ENCODE results near the gene RPL36. TPM values are rescaled to one million over a fixed set of nuclear protein-coding genes. Genes with fewer than 3 reads are reported as not detected.

RPL36 gene
- total and polyA plus RNA-seq, 2 of the 8 experiments (the other 6 are each of a cell fraction or from before 2014, with no cell fraction given), result 951 to 1,075 TPM

- Histone ChIP-seq H2BK15ac (ENCODE audit: low read length) (no peak overlapping the region), H4K91ac (replicated peaks; ENCODE audit: insufficient read length, low read length) (no peak overlapping the region), H3K79me1 (ENCODE audit: low read depth, low read length) (peaks cover 9% of the 10 kb centered on the region), H3K14ac (ENCODE audit: insufficient read length) (no peak overlapping the region), H3K4me2 (ENCODE audit: insufficient read depth in 1 of 2, low read depth in 2 of 2, low read length in 2 of 2) (no peak overlapping the region), H4K5ac (ENCODE audit: insufficient read length, low read depth, low read length) (no peak overlapping the region), H3K27ac (ENCODE audit: low read depth, low read length) (no peak overlapping the region), H3K9ac (replicated peaks in 1 of 4; ENCODE audit: extremely low read depth in 1 of 4, low read depth in 3 of 4, low read length in 3 of 4) (no peak overlapping the region), H3K27me3 (replicated peaks in 1 of 4; ENCODE audit: control insufficient read depth in 3 of 4, extremely low read depth in 1 of 4, insufficient read depth in 3 of 4, low read length in 3 of 4) (no peaks in the 10 kb centered on the region), H3K79me2 (ENCODE audit: control insufficient read depth in 1 of 2, insufficient read depth in 2 of 2, low read length in 2 of 2) (peaks cover 3 to 88% of the 10 kb centered on the region in 2 experiments; a peak in 3 of 4 replicates), H3K23me2 (ENCODE audit: low read depth, low read length) (no peaks in the 10 kb centered on the region), H3K4me3 (ENCODE audit: extremely low read depth in 1 of 4, insufficient read depth in 2 of 4, low read depth in 3 of 4, low read length in 4 of 4) (no peak overlapping the region), H3K9me3 (ENCODE audit: insufficient read depth in 2 of 2, low read depth in 1 of 2, low read length in 1 of 2) (no peaks in the 10 kb centered on the region), H2BK5ac (ENCODE audit: low read depth, low read length) (no peak overlapping the region), H3K56ac (replicated peaks; ENCODE audit: insufficient read length, low read depth, low read length) (no peak overlapping the region), H4K8ac (ENCODE audit: extremely low read depth, insufficient read depth, low read length) (no peak overlapping the region), H2BK120ac (replicated peaks; ENCODE audit: low read depth, low read length) (no peak overlapping the region), H3K36me3 (ENCODE audit: control insufficient read depth in 2 of 4, insufficient read depth in 4 of 4, low read length in 3 of 4) (peaks cover 16 to 59% (median 47%) of the 10 kb centered on the region in 4 experiments), H2AFZ (ENCODE audit: low read length) (no peak overlapping the region), H3K4me1 (replicated peaks in 1 of 4; ENCODE audit: control insufficient read depth in 3 of 4, insufficient read depth in 4 of 4, low read length in 3 of 4) (no peaks in the 10 kb centered on the region), H4K20me1 (replicated peaks in 1 of 2; ENCODE audit: control insufficient read depth in 1 of 2, insufficient read depth in 2 of 2, low read length in 2 of 2) (peaks cover 21 to 31% of the 10 kb centered on the region in 2 experiments), H2AK5ac (ENCODE audit: low read depth, low read length) (no peak overlapping the region), H3K23ac (ENCODE audit: insufficient read length) (no peak overlapping the region), H2BK12ac (ENCODE audit: low read depth, low read length) (no peak overlapping the region), H2BK20ac (ENCODE audit: low read length) (no peak overlapping the region), H3K18ac (ENCODE audit: extremely low read depth, low read length) (no peak overlapping the region), H3K4ac (replicated peaks; ENCODE audit: insufficient read length, low read depth, low read length) (no peak overlapping the region)
- DNase-seq (ENCODE audit: low read depth in 1 of 2, low spot score in 2 of 2) (no peak), FAIRE-seq (no peak)
- WGBS, 2 experiments (ENCODE audit: extremely low coverage in 1 of 2, insufficient coverage in 1 of 2, insufficient read length in 1 of 2, insufficient replicate concordance in 2 of 2, low coverage in 1 of 2, low lambda C conversion rate in 2 of 2, missing lambda C conversion rate in 1 of 2), result 98% methylated on average over 2 of the region's 2 CpGs; no CpG with 5 or more reads in 1 of the 2 experiments
- ChIA-PET POLR2A (ENCODE audit: partially characterized antibody) (interaction anchor here (0.7 to 1.9 kb wide), 4 partner anchors 9 to 48 kb away, joined by 3 to 8 read pairs (median 3); partner anchors contain the start of gene RPL36), CTCF (ENCODE audit: partially characterized antibody) (interaction anchor here (1.2 to 1.3 kb wide), 2 partner anchors 9 to 30 kb away, joined by 4 read pairs; no protein-coding TSS in a partner anchor)
- no peak for TF ChIP-seq KDM5A (IDR thresholded peaks at IDR 0.05; ENCODE audit: low read length)
- TF ChIP-seq POLR2A (IDR thresholded peaks at IDR 0.05; ENCODE audit: control extremely low read depth in 1 of 2, low read depth in 2 of 2, low read length in 2 of 2), result no peak
- no peak for TF ChIP-seq TBP (IDR thresholded peaks at IDR 0.05; ENCODE audit: low read depth, low read length)
- TF ChIP-seq USF2 (IDR thresholded peaks at IDR 0.05; ENCODE audit: low read length), result no peak
- TF ChIP-seq TCF12 (IDR thresholded peaks at IDR 0.05; ENCODE audit: low read depth, low read length), result no peak
- no peak for TF ChIP-seq PHF8 (conservative IDR thresholded peaks at IDR 0.05; ENCODE audit: low read depth, low read length)
- no peak for TF ChIP-seq ZNF274 (IDR thresholded peaks at IDR 0.05; ENCODE audit: borderline replicate concordance, extremely low read depth, low read length)
- TF ChIP-seq POLR2AphosphoS5 (IDR thresholded peaks at IDR 0.05; ENCODE audit: low read depth, low read length), result no peak
- TF ChIP-seq RAD21 (IDR thresholded peaks at IDR 0.05 in 1 of 2, conservative IDR thresholded peaks at IDR 0.05 in 1 of 2; ENCODE audit: low read depth in 2 of 2, low read length in 2 of 2), result no peak
- no peak for TF ChIP-seq YY1 (IDR thresholded peaks at IDR 0.05; ENCODE audit: low read depth, low read length)
- no peak for TF ChIP-seq RBBP5 (IDR thresholded peaks at IDR 0.05; ENCODE audit: borderline replicate concordance, low read depth, low read length)
- no peak for TF ChIP-seq JUND (IDR thresholded peaks at IDR 0.05; ENCODE audit: low read length)
- TF ChIP-seq SP1 (IDR thresholded peaks at IDR 0.05; ENCODE audit: low read depth, low read length), result no peak
- no peak for TF ChIP-seq SP2 (IDR thresholded peaks at IDR 0.05; ENCODE audit: low read length)
Observed at GRCh38 chr19:5642204-5642603, 47.9 kb upstream of the RPL36 start.
